Dermis lymphatic vessel endothelial cell (primary cell): Measurements from ENCODE around the gene SPSB2. TPM values are rescaled to one million over a fixed set of nuclear protein-coding genes. Genes with fewer than 3 reads are reported as not detected.

Experiments used
- total RNA-seq: library from RNA; depleted of rRNA; stranded (reverse); fragments of >200 nt; gene quantifications from 2 replicates; pipeline ENCODE4 v1.2.1, GENCODE V29; 2014

SPSB2 gene, protein sequence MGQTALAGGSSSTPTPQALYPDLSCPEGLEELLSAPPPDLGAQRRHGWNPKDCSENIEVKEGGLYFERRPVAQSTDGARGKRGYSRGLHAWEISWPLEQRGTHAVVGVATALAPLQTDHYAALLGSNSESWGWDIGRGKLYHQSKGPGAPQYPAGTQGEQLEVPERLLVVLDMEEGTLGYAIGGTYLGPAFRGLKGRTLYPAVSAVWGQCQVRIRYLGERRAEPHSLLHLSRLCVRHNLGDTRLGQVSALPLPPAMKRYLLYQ
- 3.4 and 4.2 TPM in 2 replicates for total RNA-seq

GRCh38 chr12:6873094-6874014 is at the start of gene SPSB2:
TSS of gene SPSB2 (minus strand) at chr12:6873303. CDS start at chr12:6872901, 402 bp downstream.

DNA sequence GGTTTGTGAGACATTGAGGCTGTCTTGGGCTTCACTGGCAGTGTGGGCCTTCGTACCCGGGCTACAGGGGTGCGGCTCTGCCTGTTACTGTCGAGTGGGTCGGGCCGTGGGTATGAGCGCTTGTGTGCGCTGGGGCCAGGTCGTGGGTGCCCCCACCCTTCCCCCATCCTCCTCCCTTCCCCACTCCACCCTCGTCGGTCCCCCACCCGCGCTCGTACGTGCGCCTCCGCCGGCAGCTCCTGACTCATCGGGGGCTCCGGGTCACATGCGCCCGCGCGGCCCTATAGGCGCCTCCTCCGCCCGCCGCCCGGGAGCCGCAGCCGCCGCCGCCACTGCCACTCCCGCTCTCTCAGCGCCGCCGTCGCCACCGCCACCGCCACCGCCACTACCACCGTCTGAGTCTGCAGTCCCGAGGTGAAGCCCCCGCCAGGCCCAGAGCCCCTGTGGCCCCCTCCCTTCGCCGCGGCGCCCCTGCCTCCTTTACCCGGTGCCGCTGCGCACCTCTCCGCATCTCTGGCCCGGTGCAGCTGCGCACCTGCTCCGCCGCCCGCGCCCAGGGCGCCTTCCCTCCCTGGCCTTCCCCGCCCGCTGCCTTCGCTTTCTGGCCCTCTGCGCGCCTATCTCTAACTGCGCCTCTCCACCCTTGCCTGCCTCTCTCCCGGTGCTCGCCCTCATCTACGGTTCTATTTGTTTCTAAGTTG is 41.3 kb upstream of the SPSB2 start, which contains the start of gene ENO2:
TSS of gene ENO2 (plus strand) at position 335 of the 701 bp plus-strand sequence. CDS start 1,253 bp downstream, outside the sequence.

DNA sequence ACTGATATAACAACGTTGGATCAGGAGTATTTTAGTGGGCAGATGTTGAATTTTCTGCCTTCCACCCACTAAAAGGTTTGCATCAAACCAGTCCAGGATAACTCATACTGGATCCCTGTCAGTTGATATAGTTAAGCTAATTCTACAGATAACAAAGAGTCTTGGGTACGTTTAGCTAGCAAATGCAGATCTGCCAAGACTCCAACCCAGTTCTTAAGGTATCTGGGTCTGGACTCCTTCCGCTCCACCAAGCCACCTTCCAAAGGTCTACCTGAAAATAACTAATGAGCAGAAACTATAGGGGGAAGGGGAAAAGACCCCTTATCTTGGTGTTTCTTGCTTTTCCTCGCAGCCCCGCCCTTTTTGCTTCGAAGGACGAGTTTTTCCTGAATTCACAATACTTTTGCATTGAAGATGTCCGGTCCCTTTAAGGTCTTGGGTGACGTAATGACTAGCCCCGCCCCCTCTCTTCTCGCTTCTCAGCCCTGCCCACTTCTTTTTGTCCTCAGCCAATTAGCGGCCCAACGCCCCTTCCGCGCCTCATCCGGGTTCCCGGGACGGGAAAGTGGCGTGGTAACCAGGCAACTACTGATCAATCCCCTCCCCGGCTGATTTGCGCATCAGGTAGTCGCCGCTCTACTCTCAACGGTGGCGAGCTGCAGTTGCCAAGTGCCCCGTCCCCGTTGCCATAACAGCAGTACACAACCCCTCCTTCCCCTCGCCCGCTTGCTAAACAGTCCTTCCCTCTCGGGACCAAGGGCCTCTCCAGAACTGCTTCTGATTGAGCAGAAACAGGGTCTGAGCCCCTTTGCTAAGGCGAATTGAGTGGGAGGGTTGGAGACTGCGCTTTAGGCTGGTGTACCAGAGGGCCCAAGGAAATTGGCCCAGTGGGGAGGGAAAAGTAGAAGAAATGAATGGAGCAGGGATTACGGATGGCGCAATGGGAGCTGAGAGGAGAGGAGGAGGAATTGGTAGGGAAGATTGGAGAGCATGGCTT is 31.5 kb upstream of the SPSB2 start, which contains the start of gene LRRC23:
TSS of gene LRRC23 (plus strand) at position 543 of the 997 bp plus-strand sequence. CDS start 812 bp downstream, outside the sequence.

GRCh38 chr12:6867413-6868210 is 5.5 kb downstream of the SPSB2 start, which contains the start of gene TPI1:
TSS of gene TPI1 (plus strand) at chr12:6867531. CDS start at chr12:6867567, 36 bp downstream.

GRCh38 chr12:6851921-6852650 is 21.0 kb downstream of the SPSB2 start, which contains the start of gene USP5:
TSS of gene USP5 (plus strand) at chr12:6852150. CDS start at chr12:6852180, 30 bp downstream.

DNA sequence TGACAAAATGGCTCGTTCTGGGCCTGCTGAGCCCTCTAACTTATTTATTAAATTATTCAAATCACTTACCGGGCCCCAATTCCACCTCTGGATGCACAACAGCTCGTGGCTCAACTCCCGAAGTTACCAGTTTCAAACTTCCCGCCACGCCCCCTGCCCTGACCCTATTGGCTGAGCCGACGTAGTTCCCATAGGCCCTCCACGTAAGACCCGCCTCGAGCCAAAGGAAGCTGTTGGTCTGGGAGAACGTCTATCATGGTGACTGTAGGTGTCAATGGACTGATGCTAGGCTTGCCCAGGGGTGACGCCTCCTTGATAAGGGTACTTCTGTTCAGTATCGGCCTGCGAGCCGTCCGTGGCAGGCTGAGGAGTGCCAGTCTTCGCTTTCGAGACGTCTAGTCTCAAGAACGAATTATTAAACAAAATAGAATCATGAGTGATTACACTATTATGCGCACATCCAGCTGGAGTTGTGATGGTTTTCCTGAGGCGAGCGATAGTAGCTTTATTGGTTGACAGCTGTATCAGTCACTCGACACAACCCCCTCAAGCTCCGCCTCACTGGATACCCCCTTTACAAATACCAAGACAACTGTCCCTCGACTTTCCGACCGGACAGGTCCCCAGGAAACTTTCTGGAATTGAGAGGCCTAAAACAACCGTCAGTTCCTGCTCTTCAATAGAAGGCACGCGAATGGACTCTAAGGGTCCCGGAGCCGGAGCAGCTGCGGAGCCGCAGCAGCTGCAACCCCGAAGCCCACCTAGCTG is 21.8 kb downstream of the SPSB2 start, which contains the start of gene CDCA3:
TSS of gene CDCA3 (minus strand) at position 134 of the 768 bp plus-strand sequence. CDS start 334 bp downstream, outside the sequence.

DNA sequence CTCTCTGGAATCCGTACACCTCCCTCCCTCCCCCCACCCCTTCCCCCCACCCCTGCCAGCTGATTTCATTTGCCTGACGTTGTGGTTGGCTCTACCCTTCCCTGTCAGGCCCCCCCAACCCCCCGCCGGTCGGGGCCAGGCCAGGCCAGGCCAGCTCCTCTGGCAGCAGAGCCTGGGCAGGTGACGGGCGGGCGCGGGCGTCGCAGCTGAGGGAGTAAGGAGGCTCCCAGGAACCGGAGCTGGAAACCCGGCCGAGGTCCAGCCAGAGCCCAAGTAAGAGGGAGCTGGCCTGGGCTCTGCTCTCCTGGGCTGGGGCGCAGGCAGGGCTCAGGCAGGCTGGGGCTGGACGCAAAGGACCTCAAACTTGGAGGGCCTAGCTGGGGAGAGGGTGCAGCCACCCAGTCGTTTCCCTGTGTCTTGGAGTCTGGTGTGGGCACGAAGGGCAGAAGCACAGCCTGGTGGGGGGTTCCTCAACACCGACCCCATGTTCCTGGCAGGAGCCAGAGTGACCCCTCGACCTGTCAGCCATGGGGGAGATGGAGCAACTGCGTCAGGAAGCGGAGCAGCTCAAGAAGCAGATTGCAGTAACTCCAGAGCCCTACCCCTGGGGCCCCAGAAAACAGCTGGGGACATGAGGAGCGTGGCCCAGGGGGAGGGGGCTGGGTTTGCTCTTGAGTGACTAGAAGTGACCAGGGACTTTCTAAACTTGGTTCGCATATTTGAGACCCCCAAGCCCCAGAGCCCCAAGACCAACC is 32.2 kb downstream of the SPSB2 start, which contains the start of gene GNB3:
TSS of gene GNB3 (plus strand) at position 165 of the 755 bp plus-strand sequence. CDS start at position 528, 363 bp downstream.

DNA sequence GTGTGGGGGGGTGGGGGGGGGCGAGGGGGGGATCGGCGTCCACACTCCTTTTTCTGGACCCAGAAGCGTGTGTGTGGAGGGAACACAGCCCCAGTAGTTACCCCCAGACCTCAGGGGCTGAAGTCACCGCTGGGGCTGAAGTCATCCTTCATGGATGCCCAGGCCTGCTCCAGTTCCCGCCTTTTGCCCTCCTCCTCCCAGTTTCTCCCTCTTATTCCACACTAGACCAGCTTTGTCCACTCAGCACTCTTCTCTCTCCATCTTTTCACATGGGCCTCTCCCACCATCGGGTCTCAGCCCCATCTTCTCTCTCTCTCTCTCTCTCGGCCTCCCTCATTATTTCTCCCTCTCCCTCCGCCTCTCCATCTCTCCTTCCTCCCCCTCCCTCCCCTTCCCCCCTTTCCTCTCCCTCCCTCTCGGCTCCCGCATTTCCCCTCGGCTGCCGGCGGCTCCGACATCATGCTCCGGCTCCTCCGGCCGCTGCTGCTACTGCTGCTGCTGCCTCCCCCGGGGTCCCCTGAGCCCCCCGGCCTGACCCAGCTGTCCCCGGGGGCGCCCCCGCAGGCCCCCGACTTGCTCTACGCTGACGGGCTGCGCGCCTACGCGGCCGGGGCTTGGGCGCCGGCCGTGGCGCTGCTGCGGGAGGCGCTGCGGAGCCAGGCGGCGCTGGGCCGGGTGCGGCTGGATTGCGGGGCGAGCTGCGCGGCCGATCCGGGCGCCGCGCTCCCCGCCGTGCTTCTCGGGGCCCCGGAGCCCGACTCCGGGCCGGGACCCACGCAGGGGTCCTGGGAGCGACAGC is 44.9 kb downstream of the SPSB2 start, which contains the start of gene P3H3:
TSS of gene P3H3 (plus strand) at position 426 of the 799 bp plus-strand sequence. CDS start at position 460, 34 bp downstream.

DNA sequence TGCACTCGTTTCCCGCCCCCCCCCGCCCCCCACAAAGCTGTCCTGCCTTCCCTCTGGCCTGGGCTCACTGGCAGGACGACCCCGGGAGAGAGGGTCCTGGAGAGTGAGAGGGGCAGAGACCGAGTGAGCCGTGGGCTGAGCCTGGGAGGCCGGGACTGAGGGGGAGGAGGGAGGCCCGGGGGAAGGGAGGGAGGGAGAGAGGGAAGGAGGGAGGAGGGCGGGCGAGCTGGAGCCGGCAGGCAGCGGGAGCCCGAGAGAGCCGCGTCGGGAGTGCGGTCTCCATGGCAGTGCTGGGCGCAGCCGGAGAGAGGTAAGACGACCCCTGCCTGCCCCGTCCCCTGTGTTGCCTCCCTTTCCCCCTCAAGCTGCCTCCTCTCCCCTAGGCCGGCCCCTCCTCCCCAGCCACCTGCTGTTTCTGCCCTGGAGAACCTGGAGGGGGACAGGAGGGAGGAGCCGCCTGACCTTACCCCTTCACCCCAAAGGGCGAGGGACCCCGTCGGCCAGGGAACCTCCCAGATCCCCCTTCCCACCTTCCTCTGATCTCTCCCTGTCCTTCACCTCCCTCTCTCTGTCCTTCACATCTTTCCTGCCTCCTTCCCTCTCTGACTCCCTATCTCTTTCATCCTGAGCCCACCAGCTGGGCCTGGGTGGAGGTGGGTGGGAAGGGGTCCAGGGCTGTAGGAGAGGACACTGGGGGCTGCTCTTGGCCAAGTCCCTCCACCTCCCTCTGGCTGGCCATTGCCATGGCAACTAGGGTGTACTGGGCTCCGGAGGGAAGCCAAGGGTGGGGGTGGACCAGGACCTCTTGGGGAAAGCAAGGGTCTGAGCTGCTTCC is 51.3 kb downstream of the SPSB2 start, which contains the start of gene GPR162:
TSS of gene GPR162 (plus strand) at position 231 of the 835 bp plus-strand sequence. CDS start 2,078 bp downstream, outside the sequence.

Other genes with a start within 250 kb of the SPSB2 start
- under 0.01 TPM in 1 of 2 replicates, not detected in the other for gene LPAR5, start 237.3 kb downstream of the SPSB2 start, total RNA-seq
- gene ACRBP, start 225.9 kb downstream of the SPSB2 start, total RNA-seq = 0.33 and 0.43 TPM in 2 replicates
- gene ING4, start 210.2 kb downstream of the SPSB2 start, total RNA-seq = 48.1 and 53.3 TPM in 2 replicates
- 7.8 and 8.0 TPM in 2 replicates for gene ZNF384, start 183.9 kb downstream of the SPSB2 start, total RNA-seq
- gene PIANP, start 172.5 kb downstream of the SPSB2 start, total RNA-seq = not detected in 2 replicates
- 43.1 and 45.3 TPM in 2 replicates for gene COPS7A, start 149.3 kb downstream of the SPSB2 start, total RNA-seq
- gene MLF2, start 120.2 kb downstream of the SPSB2 start, total RNA-seq = 68.2 and 71.3 TPM in 2 replicates
- gene PTMS, start 106.9 kb downstream of the SPSB2 start, total RNA-seq = 46.1 and 57.2 TPM in 2 replicates
- 0.09 and 0.22 TPM in 2 replicates for gene LAG3, start 100.8 kb downstream of the SPSB2 start, total RNA-seq
- gene CD4, start 83.8 kb downstream of the SPSB2 start, total RNA-seq = not detected in 2 replicates
- 0.09 and 0.22 TPM in 2 replicates for gene GPR162, start 51.5 kb downstream of the SPSB2 start, total RNA-seq
- 10.2 and 10.9 TPM in 2 replicates for gene P3H3, start 44.9 kb downstream of the SPSB2 start, total RNA-seq
- gene GNB3, start 32.4 kb downstream of the SPSB2 start, total RNA-seq = 0.11 and 0.26 TPM in 2 replicates
- gene CDCA3, start 22.0 kb downstream of the SPSB2 start, total RNA-seq = 2.7 and 3.4 TPM in 2 replicates
- 69.3 and 72.1 TPM in 2 replicates for gene USP5, start 21.2 kb downstream of the SPSB2 start, total RNA-seq
- gene TPI1, start 5.8 kb downstream of the SPSB2 start, total RNA-seq = 630 and 802 TPM in 2 replicates
- 2.0 and 3.8 TPM in 2 replicates for gene LRRC23, start 31.5 kb upstream of the SPSB2 start, total RNA-seq
- gene ENO2, start 41.3 kb upstream of the SPSB2 start, total RNA-seq = 0.60 and 1.1 TPM in 2 replicates
- 5.5 and 5.8 TPM in 2 replicates for gene ATN1, start 54.7 kb upstream of the SPSB2 start, total RNA-seq
- gene RNU7-1, start 70.5 kb upstream of the SPSB2 start, total RNA-seq = not detected in 2 replicates
- gene C12orf57, start 70.7 kb upstream of the SPSB2 start, total RNA-seq = 163 and 168 TPM in 2 replicates
- 3.3 and 3.5 TPM in 2 replicates for gene PTPN6, start 78.1 kb upstream of the SPSB2 start, total RNA-seq
- 147 and 175 TPM in 2 replicates for gene PHB2, start 97.4 kb upstream of the SPSB2 start, total RNA-seq
- gene EMG1, start 97.6 kb upstream of the SPSB2 start, total RNA-seq = 26.4 and 33.7 TPM in 2 replicates
- gene LPCAT3, start 145.2 kb upstream of the SPSB2 start, total RNA-seq = 9.4 and 10.8 TPM in 2 replicates
- gene C1S, start 187.4 kb upstream of the SPSB2 start, total RNA-seq = 0.09 and 0.65 TPM in 2 replicates
- gene C1R, start 219.1 kb upstream of the SPSB2 start, total RNA-seq = 0.43 and 1.5 TPM in 2 replicates
- 12.4 and 15.0 TPM in 2 replicates for gene C1RL, start 235.9 kb upstream of the SPSB2 start, total RNA-seq